NB4 (cell line): ENCODE results near the gene SH3D19.
"Not testable (repeated sequence)": the region's sequence is repeated elsewhere in the genome, so short reads cannot be mapped to it uniquely, and the experiment has no call there.

Experiments used
- DNase-seq: peaks from one replicate; pipeline ENCODE4 v3.0.0; 2010; ENCODE audit warnings: low read depth
- H3K4me3 ChIP-seq: one replicate; pipeline ENCODE4 v1.5.1; 2011; ENCODE audit warnings: mild to moderate bottlenecking, low read depth, low read length, moderate library complexity
- MYC ChIP-seq: IDR thresholded peaks from 2 replicates; pipeline ENCODE4 v1.6.1; 2011; ENCODE audit warnings: low read depth, low read length
- POLR2A ChIP-seq: IDR thresholded peaks from 2 replicates; pipeline ENCODE4 v1.6.1; 2011; ENCODE audit warnings: mild to moderate bottlenecking; ENCODE audit not compliant: insufficient read length; ENCODE audit errors: extremely low read depth
- TF ChIP-seq, protein P1 (sequence below): IDR thresholded peaks from 2 replicates; pipeline ENCODE4 v1.6.1; 2011; ENCODE audit warnings: low read depth, low read length
- TF ChIP-seq, protein P2 (sequence below): IDR thresholded peaks from one replicate; pipeline ENCODE4 v1.5.1; 2012; ENCODE audit warnings: low read depth, low read length

The SH3D19 gene

DNA sequence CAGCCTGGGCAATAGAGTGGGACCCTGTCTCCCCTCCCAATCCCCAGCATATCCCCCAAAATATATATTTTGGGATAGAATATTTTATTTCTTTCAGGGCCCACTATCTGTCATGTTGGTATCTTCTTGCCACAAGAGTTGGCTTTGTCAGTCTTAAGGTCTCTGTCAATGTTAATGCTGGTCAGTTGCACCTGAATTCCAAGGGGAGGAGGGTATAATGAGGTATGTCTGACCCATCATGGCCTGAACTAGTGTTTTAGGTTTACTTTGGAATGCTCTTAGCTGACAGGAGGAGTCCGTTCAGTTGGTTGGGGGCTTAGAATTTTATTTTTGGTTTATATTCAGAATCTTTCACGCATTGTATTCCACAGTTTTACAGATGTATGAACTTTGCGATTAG is 232.2 kb downstream of the SH3D19 start:
- DNase-seq, result no peak
- no peak overlapping the region for H3K4me3 ChIP-seq
- TF ChIP-seq, protein P1, sequence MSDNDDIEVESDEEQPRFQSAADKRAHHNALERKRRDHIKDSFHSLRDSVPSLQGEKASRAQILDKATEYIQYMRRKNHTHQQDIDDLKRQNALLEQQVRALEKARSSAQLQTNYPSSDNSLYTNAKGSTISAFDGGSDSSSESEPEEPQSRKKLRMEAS, result no peak
- TF ChIP-seq MYC, result no peak
- TF ChIP-seq, protein P2, sequence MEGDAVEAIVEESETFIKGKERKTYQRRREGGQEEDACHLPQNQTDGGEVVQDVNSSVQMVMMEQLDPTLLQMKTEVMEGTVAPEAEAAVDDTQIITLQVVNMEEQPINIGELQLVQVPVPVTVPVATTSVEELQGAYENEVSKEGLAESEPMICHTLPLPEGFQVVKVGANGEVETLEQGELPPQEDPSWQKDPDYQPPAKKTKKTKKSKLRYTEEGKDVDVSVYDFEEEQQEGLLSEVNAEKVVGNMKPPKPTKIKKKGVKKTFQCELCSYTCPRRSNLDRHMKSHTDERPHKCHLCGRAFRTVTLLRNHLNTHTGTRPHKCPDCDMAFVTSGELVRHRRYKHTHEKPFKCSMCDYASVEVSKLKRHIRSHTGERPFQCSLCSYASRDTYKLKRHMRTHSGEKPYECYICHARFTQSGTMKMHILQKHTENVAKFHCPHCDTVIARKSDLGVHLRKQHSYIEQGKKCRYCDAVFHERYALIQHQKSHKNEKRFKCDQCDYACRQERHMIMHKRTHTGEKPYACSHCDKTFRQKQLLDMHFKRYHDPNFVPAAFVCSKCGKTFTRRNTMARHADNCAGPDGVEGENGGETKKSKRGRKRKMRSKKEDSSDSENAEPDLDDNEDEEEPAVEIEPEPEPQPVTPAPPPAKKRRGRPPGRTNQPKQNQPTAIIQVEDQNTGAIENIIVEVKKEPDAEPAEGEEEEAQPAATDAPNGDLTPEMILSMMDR, result no peak
- TF ChIP-seq POLR2A, result no peak

DNA sequence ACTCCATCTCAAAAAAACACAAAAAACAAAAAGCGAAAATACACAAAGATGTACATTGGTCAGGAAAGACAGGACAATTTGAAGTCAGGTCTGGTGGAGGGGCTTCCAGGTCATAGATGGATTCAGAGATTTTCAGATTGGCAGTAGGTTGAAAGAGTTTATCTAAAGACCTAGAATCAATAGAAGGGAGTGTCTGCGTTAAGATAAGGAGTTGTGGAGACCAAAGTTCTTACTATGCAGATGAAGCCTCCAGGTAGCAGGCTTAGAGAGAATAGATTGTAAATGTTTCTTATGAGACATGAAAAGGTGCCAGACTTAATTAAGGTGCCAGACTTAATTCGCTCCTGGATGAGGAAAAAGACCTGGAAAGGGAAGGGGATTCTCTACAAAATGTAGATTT is 232.9 kb downstream of the SH3D19 start:
- no peak overlapping the region for H3K4me3 ChIP-seq
- no peak for DNase-seq
- TF ChIP-seq, protein P2, result no peak
- TF ChIP-seq POLR2A, result no peak
- TF ChIP-seq, protein P1, result no peak
- no peak for TF ChIP-seq MYC

DNA sequence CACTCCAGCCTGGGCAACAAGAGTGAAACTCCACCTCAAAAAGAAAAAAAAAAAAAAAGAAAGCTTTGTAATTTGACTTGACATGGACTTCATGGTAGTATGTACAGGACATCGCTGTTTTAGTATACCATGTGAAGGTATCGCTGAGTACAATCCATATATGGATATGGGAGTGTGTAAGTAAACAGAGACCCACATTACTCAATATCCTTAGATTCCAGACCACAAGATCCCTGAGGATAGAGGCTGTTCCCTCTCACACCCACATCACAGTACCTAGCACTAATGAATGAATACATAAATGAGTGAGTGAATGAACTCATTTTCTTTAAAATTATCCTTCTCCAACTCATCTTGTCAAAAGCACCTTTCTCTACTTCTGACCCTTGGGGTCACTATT is 234.4 kb downstream of the SH3D19 start:
- no peak for DNase-seq
- H3K4me3 ChIP-seq, result no peak overlapping the region
- TF ChIP-seq, protein P2, result no peak
- TF ChIP-seq, protein P1, result no peak
- TF ChIP-seq POLR2A (no peak), MYC (no peak)

DNA sequence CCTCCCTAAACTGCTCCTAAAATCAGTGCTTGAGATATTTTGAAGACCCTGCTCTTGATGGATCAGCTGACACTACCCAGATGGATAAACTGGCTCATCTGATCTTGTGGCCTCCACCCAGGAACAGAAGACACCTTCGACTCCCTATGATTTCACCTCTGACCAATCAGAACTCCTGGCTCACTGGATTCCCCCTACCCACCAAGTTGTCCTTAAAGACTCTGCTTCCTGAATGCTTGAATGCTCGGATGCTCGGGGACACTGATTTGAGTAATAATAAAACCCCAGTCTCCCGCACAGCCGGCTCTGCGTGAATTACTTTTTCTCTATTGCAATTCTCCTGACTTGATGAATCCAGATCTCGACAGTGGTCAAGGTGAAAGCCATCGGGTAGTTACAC is 237.9 kb downstream of the SH3D19 start:
- TF ChIP-seq POLR2A (no peak), MYC (no peak)
- TF ChIP-seq, protein P2, result no peak
- TF ChIP-seq, protein P1, result no peak
- DNase-seq, result no peak
- H3K4me3 ChIP-seq, result no peak overlapping the region

DNA sequence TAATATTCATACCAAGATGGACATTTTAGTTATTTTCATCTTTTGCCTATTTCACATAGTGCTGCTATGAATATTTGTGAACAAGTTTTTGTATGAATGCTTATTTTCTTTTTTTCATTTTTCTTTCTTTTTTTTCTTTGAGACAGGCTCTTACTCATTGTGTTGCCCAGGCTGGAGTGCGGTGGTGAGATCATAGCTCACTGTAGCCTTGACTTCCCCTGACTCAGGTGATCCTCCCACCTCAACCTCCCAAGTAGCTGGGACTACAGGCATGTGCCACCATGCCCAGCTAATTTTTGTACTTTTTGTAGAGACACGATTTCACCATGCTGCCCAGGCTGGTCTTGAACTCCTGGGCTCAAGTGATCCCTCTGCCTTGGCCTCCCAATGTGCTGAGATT is 247.4 kb downstream of the SH3D19 start:
- not testable (repeated sequence) for H3K4me3 ChIP-seq, DNase-seq

DNA sequence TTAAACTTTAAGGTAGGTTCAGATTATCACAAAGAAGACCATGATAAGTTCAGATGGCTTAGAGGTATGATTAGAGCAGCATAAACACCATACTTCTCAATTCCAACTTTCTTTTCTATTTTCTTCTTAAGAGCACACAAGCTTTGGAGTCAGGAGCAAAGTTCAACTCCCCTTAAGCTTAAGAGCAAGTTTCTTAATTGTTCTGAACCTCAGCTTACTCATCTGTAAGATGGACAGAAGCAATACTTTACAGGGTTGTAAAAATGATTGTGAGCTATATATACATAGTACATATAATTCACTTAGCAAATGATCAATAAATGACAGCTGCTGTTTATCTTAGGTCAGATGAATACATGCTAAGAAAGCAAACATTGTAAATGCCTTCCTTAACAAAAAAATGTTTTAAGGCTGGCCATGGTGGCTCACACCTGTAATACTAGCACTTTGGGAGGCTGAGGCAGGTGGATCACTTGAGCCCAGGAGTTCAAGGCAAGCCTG is 250.9 kb downstream of the SH3D19 start:
- H3K4me3 ChIP-seq, result no peak overlapping the region
- no peak for DNase-seq
- TF ChIP-seq MYC, result no peak
- TF ChIP-seq, protein P1, result no peak
